GM21723 (cell line): ENCODE data around the gene RMND5A.
A peak's percentile ranks its signal among the peaks of the same experiment; 100 is the strongest.

ENCODE experiments used
- ATAC-seq: cut with Tn5 transposase; IDR thresholded peaks from one replicate; pipeline ENCODE4 v1.9.1; 2021; ENCODE audit warnings: mild to moderate bottlenecking, moderate library complexity; ENCODE audit not compliant: unreplicated experiment

The RMND5A gene

DNA sequence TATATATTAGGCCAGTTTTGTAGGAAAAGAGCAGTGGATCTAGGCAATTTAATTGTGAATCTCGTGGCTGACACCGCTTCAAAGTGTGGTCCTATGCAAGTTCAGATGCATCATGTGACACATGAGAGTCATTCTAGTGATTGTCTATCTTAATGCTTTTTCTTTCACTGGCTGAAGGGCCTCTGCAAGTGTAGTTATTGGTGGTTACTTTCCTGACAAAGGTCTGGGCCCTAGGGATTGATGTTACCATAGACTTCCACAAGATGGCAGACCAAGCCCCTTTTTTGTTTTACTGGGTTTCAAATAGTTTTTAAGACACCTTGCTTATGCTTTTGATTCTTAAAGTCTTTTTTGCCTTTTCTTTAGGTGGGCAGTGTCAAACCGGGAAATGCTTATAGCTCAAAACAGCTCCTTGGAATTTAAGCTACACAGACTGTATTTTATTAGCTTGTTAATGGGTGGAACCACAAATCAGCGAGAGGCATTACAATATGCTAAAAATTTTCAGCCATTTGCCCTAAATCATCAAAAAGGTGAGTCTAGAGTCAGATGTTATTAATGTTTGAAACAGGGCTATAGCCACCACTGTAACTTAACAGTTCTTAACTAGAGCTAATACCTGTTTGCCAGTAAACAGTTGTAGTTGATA lies 44.7 kb downstream of the RMND5A start:
- ATAC-seq, result peak; percentile 70

GRCh38 chr2:86765310-86765695 lies 45.2 kb downstream of the RMND5A start:
- ATAC-seq, result no peak

DNA sequence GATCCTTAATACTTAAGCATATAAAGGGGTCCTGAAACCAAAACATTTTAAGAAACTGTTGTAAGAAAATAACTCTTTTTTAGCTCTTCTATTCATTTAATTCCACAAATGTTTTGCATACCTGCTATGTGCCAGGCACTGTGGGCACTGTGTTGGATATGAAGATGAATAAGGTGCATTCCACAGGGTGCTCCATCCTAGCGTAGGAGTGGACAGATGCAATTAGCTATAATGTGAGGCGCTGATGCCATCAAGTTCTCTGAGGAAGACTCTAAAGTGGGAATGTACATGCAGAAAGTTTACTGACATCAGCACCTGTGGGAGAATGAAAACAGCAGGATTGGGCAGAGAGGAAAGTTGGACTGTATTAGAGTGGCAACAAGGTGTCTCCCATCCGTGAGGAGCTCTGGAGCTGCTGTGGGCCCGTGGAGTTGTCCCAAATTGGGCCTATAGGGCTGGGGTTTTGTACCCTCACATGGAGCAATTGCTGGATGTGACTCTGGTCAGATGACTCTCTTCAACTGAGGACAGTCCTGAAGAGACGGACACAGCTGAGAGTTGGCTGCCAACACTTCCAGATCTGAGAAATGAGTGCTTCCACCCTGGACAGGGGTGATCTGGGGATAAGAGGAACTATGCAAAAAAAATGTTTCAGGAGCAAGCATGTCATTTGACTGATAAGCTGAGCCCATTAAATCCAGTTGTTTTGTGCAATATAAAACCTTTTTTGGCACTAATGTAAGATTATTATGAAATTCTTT lies 48.3 kb downstream of the RMND5A start:
- no peak for ATAC-seq

DNA sequence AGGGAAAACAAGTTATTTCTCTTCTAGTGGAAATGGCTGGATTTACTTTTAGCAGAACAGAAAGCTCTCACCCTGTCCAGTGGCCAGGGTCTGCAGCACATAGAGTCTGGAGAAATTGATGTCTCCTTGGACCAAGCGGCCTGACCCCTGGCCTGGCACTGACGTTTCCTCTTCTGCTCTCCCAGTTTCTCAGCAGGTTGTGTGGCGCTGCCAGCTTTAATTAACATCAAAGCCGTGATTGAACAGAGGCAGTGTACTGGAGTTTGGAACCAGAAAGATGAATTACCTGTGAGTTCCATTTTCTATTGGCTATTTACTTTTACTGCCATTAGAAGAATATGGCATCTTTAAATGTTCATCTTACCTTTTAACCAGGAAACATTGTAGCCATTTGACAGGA lies 49.7 kb downstream of the RMND5A start:
- ATAC-seq, result no peak

DNA sequence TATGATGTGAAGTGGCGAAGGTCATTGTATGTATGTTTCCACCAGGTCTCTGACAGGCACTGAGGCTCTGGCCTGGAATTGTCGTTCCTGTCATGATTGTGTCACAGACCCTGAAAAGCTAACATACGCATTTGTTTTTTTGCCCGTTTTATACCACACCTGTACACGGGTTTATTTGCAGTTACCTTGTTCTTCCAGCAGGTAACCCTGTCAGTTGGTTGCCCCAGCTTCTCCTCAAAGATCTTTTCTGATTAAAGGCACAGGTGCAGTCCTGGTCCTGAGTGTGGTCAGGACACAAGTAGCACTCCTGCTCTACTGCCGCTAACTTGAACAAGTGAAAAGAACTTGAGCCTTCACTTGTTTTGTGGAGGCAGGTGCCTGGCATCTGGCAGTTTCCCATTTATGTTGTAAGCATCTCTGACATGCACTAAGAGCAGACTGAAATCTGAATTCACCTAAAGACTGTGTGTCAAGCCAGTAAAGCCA lies 50.8 kb downstream of the RMND5A start:
- ATAC-seq, result no peak

GRCh38 chr2:86772611-86773010 lies 52.5 kb downstream of the RMND5A start:
- no peak for ATAC-seq

GRCh38 chr2:86774862-86775261 lies 54.8 kb downstream of the RMND5A start:
- no peak for ATAC-seq

- no peak for ATAC-seq
Measured at GRCh38 chr2:86775338-86775737, 55.2 kb downstream of the RMND5A start.

- no peak for ATAC-seq
Measured at GRCh38 chr2:86776532-86776931, 56.4 kb downstream of the RMND5A start.

DNA sequence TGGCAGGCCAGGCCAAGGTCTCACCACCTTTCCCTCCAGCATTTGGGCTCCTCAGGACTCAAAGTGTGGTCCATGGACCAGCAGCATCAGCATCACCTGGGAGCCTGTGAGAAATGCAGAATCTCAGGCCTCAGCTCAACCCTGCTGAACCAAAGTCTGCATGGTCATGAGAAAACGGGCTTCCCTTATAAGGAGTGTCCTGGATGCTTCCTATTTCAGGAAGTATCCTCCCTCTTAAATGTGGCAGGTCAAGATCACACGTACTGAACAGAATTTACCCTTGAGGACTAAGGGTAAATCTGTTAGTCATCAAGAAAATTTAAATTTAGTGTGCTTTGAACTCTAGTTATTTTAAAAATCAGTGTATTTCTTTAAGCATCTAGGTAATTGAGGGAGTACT lies 58.9 kb downstream of the RMND5A start:
- no peak for ATAC-seq

- no peak for ATAC-seq
Measured at GRCh38 chr2:86779971-86780370, 59.9 kb downstream of the RMND5A start.

DNA sequence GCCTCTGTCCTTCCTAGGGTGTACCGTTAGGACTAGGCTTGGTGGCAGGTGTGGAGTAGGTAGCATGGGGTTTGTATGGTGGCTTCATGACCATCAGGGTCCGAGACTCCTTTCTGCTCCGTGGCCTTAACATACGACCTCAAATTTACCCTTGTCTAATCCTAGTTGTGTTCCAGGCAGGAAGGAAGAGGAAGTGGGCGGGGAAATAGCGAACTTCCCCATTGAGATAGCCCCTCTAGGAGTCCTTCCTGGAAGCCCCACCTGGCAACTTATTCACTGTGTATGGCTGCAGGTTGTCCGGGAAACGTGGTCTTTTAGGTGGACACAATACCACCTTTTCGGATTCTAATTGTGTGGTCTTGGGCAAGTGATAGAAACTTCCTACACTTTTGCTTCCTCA lies 61.3 kb downstream of the RMND5A start:
- ATAC-seq, result no peak

DNA sequence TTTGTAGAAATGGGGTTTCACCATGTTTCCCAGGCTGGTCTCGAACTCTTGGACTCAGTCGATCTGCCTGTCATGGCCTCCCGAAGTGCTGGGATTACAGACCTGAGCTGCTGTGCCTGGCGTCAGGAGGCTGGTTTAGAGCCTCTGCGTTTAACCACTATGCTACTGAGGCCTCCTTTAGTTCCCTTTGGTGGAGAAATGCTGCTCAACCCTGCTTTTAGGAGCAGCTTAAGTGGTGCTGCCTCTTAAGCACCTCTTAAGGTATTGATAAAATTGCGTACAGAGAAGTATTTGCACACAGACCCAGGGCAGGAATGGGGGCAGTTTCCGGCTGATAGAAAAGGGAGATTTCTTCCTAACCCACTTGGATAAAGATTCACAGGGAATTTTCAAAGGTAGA lies 62.7 kb downstream of the RMND5A start:
- no peak for ATAC-seq

DNA sequence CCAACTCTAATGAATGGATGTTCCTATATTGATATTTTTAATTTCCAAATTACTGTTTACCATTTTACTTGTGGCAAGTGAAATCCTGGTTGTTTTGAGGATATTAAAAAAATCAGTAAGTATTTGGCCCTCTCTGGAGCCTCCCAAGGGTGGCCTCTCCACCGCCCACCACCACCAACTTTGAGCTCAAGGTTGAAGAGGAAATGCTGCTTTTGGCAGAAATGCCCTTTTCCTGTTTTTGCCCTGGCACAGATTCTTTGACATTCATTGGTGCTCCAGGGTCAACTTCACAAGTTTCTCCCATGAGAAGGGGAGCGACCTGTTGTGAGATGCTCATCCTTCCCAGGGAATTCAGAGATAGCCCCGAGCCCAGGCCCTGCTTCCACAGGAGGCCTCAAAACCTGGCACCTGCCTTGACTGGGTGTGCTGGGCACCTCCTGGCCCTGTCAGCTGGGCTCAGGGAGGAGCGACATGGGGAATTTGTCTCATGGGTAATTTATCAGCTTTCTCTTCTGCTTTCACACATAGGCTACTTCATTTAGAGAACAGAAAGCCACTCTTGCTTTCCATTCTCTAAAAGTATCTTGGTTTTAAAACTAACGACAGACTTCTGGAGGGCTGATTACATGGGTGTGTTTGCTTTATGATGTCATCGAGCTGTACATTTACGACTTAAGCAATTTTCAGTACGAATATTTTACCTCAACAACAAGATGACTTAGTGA lies 63.7 kb downstream of the RMND5A start:
- ATAC-seq, result peak; percentile 99

DNA sequence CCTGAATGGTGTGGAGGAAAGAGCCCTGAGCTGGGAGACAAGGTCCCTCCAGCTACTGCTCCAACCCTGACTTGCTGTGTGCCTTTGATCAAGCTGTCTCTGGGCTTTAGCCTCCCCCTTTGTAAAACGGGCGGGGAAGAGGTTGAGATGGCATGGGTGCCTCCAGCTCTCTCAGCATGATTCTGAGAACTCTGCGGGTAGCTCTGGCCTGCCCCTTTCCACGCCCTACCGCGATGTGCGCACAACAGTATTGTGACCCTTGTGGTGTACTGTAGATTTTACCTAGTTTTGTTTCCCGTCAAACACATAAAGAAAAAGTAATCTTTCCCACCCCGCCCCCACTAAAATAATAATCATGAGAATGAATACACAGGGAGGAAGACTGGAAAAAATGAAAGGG lies 65.4 kb downstream of the RMND5A start:
- ATAC-seq, result no peak

DNA sequence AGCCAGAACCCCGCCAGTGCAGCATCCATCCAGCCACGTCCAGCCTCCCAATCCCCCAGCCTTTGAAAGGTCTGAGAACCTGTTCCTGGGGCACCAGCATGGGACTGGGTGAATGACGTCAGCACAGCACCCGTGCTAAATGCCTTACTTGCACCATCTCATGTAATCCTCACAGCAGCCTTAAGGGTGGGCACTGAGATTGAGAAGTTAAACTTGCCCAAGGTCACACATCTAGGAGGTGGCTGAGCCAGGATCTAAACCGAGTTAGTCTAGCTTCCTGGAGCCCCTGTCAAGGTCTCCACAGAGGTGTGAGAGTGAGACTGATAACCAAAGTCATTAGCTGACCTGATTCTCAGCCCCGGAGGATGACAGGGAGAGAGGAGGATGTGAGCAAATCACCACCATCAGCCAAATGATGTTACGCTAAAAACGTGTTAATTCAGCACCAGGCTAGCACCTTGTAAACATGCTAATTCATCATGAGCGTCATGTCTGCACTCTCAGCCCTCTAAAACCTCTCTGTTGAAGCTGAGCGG lies 66.0 kb downstream of the RMND5A start:
- ATAC-seq, result no peak

DNA sequence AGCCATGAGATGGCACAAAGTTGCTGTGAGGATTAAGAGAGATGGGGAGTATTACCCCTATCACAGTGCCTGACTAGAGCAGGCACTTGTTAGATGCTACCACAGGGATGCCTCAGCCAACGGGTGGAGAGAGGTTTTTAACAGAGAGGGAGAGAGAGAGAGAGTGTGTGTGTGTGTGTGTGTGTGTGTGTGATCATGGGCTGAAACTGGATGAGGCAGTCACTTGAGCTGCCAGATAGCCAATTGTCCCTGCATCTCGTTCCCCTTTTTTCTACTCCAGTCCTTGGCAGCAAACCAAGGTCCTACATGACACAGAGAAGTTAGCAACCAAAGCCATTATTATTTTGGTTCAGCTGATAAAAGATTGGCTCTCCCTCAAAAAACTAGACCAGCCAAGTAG lies 67.6 kb downstream of the RMND5A start:
- ATAC-seq, result no peak

DNA sequence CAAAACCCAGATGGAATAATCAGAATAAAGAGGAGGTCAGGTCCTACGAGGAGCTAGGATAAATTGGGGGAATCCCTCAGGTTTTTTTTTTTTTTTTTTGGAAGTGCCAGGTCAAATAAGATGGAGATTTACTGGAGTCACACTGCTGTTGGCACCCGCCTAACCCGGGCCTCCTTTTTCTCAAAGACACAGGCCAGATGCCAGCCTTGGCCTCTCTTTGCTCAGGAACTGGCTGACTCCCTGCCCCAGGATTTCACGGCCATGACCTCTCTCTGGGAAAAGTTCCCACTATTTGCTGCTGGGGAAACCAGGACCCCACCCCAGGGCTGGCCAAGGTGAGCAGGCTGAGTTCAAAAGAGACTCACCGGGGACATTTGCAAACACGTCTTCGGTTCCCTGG lies 68.1 kb downstream of the RMND5A start:
- no peak for ATAC-seq

- no peak for ATAC-seq
Measured at GRCh38 chr2:86788881-86789686, 69.0 kb downstream of the RMND5A start.

- no peak for ATAC-seq
Measured at GRCh38 chr2:86789687-86790133, 69.6 kb downstream of the RMND5A start.
